Measurements from ENCODE around the gene POLR1C. TPM values are rescaled to one million over a fixed set of nuclear protein-coding genes. Genes with fewer than 3 reads are reported as not detected.

POLR1C gene
- total RNA-seq, 1 donor from 2014 or later = 38.2 TPM

- Histone ChIP-seq H3K4me3 (ENCODE audit: low read depth, low read length) (peak overlapping the region; percentile 88), H3K27me3 (ENCODE audit: control insufficient read depth, insufficient read depth, low read length) (no peaks in the 10 kb centered on the region), H3K36me3 (ENCODE audit: control insufficient read depth, insufficient read depth, low read length) (peaks cover 34% of the 10 kb centered on the region)
- DNase-seq (ENCODE audit: low read depth) (no peak), FAIRE-seq (no peak)
- no peak for TF ChIP-seq CTCF (IDR thresholded peaks at IDR 0.05; ENCODE audit: insufficient read depth, low read length, severe bottlenecking)
These were observed 842 bp downstream of the POLR1C start for GRCh38 chr6:43517505-43518357.

GRCh38 chr6:43520097-43520496 is 3.2 kb downstream of the POLR1C start:
- Histone ChIP-seq H3K36me3 (ENCODE audit: control insufficient read depth, insufficient read depth, low read length) (peaks cover 31% of the 10 kb centered on the region), H3K27me3 (ENCODE audit: control insufficient read depth, insufficient read depth, low read length) (no peaks in the 10 kb centered on the region), H3K4me3 (ENCODE audit: low read depth, low read length) (no peak overlapping the region)
- TF ChIP-seq CTCF (IDR thresholded peaks at IDR 0.05; ENCODE audit: insufficient read depth, low read length, severe bottlenecking) = no peak
- DNase-seq (ENCODE audit: low read depth) (no peak), FAIRE-seq (no peak)

GRCh38 chr6:43521836-43522235 is 4.9 kb downstream of the POLR1C start:
- no peak for DNase-seq (ENCODE audit: low read depth)
- Histone ChIP-seq H3K27me3 (ENCODE audit: control insufficient read depth, insufficient read depth, low read length) (no peaks in the 10 kb centered on the region), H3K36me3 (ENCODE audit: control insufficient read depth, insufficient read depth, low read length) (peaks cover 34% of the 10 kb centered on the region), H3K4me3 (ENCODE audit: low read depth, low read length) (no peak overlapping the region)
- no peak for TF ChIP-seq CTCF (IDR thresholded peaks at IDR 0.05; ENCODE audit: insufficient read depth, low read length, severe bottlenecking)
- FAIRE-seq = no peak

- FAIRE-seq = no peak
- Histone ChIP-seq H3K27me3 (ENCODE audit: control insufficient read depth, insufficient read depth, low read length) (no peaks in the 10 kb centered on the region), H3K36me3 (ENCODE audit: control insufficient read depth, insufficient read depth, low read length) (peaks cover 38% of the 10 kb centered on the region), H3K4me3 (ENCODE audit: low read depth, low read length) (no peak overlapping the region)
- DNase-seq (ENCODE audit: low read depth) = no peak
- no peak for TF ChIP-seq CTCF (IDR thresholded peaks at IDR 0.05; ENCODE audit: insufficient read depth, low read length, severe bottlenecking)
These were observed 5.8 kb downstream of the POLR1C start for GRCh38 chr6:43522547-43523261.

GRCh38 chr6:43523284-43523683 is 6.4 kb downstream of the POLR1C start:
- no peak for DNase-seq (ENCODE audit: low read depth)
- H3K4me3 ChIP-seq (ENCODE audit: low read depth, low read length) = no peak overlapping the region
- H3K27me3 ChIP-seq (ENCODE audit: control insufficient read depth, insufficient read depth, low read length) = no peaks in the 10 kb centered on the region
- FAIRE-seq = no peak
- peaks cover 40% of the 10 kb centered on the region for H3K36me3 ChIP-seq (ENCODE audit: control insufficient read depth, insufficient read depth, low read length)
- TF ChIP-seq CTCF (IDR thresholded peaks at IDR 0.05; ENCODE audit: insufficient read depth, low read length, severe bottlenecking) = no peak

Measured in bronchial epithelial cell (primary cell).